Measurements from ENCODE around the gene SLC22A3.
"Not testable (repeated sequence)": the region's sequence is repeated elsewhere in the genome, so short reads cannot be mapped to it uniquely, and the experiment has no call there.

The SLC22A3 gene

DNA sequence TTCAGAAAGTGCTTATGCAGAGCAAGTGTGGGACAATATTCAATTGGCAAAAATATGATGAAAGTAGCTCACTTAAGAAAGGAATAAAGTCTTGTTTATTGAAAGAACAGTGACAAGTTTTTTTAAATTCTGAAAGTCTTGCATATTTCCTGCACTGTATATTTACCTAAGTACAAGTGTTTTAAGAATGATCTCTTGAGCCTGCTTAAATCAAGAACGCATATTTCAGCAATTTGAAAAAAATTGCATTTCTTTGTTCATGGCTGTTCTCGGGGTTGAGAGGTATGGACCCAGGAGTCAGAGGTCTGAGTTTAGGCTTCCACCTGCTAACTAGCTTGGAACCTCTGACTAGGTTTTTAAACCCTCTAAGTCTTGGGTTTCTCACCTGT is 27.4 kb downstream of the SLC22A3 start:
- DNase-seq: no peak

DNA sequence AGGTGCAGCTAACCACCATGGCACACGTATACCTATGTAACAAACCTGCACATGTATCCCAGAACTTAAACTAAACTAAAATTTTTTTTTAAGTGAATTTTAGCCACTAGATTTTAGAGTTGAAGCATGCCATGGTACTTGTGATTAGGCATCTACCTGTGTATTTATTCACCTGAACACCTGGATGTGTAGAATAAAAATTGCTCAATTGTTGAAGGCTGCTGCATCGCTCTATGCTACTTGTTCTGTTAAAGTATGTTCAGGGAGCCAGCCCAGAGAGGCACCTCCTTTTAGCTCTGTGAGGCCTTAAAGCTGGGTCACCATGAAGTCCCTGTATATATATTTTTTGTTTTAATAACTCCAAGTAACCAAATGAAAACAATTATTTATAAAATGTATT is 28.3 kb downstream of the SLC22A3 start:
- DNase-seq: no peak

DNA sequence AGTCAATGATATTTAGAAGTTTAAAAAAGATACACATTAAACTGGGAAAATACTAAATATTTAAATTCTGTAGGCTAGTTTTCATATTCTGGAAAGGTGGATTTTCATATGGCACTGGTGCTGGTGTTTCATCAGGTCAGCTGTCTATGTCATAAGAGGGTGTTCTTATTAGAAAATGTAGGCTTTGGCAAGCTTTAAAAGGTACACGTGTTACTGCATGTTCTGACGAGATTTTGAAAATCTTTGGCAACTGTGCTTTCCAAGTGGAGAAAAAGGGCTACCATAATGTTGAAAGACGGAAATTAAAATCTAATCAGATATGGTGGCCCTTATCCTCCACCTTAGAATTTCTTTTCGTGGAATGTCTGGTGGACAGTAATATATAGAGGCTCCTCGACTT is 30.0 kb downstream of the SLC22A3 start:
- DNase-seq: no peak

DNA sequence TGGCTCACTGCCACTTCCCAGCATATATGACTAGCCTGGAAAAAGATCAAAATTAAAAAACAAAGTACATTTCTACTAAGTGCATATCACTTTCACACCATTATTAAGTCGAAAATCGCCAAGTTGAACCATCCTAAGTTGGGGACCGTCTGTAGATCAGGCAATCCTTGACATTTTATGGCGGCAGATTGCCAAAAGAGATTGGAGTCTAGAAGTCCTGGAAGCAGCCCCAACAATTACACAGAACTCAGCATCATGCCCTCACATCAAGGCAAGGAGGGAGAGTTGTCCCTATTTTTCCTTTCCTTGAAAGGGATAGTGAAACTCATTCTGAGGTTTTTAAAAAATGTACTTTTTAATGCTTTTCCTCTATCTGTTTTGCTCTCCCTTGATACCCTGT is 30.7 kb downstream of the SLC22A3 start:
- no peak for DNase-seq

DNA sequence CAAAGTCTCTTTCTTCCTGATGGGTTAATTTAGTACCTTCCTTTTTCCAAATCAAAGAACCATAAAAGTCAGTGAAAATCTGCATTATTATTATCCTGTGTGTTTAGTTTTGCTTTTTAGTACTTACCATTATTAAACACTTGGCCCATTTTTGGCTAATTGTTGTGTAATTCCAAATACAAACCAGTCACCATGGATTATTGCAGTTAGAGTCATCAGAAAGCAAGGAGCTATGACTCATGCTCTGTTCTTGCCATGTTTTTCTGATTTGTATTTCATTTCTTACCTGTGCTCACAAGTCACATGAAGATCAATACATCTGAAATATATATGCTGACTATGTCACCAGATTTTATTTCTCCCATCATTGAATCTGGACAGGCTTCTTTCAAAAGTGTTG is 31.3 kb downstream of the SLC22A3 start:
- DNase-seq: no peak

DNA sequence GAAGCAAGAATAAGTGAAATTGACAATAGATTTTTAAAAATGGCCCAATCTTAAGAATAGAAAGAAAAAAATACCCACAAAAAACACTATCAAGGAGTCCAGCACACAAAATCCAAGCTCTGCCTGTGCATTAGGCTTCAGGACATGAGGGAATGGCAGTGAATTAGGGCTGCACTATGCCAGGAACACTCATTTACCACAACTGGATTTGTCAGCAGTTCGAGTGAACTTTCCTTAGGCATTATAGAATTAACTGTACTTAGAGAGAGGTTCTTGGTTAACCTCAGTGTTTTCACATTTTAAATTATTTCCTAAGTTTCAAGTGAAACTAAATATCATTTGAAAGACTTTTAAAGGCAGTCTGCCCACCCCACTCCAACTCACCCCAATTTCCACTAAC is 34.8 kb downstream of the SLC22A3 start:
- DNase-seq: no peak

DNA sequence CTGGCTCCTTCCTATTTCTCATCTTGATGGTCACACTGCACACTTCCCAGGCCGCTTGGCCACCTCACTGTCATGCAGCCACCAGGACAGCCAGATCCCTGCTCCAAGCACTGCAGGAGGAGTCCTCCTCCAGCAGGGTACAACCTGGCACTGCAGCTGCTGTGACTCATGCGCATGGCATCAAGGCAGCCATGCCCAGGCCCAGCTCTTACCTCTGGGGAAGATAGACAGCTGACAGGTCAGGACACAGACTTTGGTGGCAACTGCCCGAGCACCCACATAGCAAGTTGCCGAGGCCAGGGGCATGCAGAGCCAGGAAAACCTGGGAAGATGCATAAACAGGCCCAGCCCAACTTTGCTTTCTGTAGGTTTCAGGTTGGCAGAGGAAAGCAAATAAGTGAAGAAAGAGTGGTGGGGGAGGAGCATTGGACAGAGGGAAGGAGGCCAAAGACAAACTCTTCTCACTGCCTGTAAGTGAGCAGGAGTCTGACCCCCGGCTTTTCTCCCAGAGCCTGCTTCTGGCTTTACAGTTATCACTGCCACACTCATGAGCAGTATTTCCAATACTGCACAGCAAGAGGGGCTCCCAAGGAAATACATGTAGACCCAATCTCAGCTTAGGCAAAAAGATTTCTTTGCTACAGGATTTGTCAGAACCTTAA is 38.8 kb downstream of the SLC22A3 start:
- DNase-seq: no peak

DNA sequence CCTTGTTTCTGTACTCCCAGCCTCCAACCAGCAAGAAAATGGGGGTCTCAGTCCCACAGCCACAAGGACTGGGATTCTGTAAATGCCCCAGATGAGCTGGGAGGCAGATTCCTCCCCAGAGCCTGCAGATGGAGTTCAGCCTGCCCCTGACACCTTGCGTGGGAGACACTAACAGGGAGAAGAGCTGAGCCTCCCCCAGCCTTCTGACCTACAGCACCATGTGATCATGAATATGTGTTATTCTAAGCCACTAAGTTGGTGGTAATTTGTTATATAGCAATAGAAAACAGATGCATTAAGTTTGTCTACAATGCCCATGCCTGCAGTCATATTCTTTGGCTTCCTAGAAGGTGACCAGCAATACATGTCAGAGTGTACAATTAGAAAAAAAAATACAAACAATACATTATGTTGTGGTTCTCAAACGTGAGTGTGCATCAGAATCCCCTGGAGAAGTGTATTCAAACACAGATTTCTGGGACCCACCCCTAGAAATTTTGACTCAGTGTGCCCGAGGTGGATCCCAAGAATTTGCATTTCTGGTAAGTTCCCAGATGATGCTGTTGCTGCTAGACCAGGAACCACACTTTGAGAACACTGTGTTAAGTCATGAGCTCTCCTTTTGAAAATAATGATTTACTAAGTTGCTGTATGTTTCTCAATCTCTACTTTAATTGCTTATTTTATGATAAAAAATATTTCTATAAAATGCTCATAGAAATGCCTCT is 39.9 kb downstream of the SLC22A3 start:
- DNase-seq: no peak

DNA sequence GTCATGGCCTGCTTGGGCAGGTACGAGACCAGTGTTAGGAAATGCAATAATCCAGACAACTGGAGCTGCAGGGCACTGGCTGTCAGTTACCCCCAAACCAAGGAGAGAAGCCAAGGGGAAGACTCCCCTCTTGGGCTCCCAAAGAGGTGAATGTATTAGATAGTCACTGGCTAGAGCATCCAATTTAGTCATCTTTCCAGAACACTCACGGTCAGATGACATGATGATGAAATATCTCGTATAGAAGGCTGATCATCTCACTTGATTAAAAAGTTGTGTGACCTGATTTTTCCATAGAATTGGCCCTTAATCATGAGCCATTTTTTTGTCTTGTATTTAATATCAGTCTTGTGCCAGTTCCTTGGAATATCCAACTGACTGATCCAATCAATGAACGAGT is 40.7 kb downstream of the SLC22A3 start:
- no peak for DNase-seq

DNA sequence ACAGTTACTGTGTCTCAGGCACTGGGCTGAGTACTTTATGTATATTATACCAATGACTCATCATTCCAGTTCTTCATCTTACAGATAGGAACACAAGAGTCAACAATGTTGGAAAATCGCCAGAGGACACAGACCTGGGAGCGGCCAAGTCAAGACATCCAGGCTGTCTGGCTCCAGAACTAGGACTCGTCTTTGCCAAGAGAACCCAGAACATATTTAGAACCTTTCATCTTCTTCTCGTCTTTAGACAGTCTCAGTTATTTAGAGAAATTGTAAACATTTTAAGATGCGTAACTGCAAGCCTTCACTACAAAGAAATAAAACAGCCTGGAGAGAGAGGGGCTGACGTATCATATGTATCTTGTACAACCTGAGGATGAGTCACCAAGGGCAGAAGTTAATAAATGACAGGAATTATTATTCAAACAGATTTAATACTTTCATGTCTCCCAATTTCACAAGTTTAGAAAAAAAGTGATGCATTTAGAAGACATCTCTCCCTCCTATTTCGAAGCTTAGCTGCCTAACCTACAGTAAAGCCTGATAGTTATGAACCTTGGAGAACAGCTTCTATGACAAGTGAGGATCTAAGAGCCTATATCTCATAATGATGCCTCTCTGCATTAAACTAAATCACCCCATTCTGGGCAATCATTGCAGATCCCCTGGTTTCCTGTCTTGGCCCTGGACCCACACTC is 43.4 kb downstream of the SLC22A3 start:
- no peak for DNase-seq

DNA sequence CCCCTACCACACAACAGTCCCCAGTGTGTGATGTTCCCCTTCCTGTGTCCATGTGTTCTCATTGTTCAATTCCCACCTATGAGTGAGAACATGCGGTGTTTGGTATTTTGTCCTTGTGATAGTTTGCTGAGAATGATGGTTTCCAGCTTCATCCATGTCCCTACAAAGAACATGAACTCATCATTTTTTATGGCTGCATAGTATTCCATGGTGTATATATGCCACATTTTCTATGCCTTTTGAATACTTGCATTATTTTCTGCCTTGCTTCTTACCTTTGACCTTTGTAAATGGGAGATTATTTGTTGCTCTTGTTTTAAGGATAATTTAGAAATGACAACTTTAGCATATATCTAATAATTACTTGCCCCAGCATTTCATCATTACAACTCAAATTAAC is 45.3 kb downstream of the SLC22A3 start:
- DNase-seq: not testable (repeated sequence)

DNA sequence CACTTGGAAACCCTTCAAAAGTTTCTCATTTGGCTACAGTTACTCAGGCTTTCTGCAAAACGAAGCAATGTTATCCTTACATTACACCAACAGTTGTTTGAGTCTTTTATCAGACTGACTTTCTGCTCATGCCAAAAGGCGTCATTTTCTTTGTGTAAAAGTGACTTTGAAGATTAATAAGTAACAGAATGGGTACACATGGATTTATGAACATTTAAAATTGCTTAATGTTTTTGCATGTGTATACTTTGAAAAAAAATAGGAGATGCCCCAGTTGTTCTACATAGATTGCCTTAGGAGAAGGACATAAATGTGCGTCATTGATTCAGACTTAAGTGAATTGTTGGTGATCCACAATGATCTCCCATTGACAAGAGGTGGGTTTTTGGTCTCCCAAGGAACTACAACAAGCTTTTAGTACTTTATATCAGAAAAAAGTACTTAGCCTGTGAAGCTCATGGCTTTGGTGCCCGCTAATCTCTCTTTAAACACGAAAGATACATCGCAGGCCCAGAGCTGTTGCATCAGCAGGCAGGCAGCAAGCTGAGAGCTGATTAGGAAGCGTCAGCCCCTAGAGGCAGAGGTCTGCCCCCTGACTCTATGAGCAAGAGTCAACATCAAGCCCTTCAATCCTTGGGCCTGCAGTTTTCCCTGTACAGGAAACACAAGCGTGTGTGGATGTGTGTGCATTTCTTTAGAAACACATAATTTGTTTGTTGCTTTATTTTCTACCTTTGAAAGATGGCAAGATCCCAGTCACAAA is 45.9 kb downstream of the SLC22A3 start:
- DNase-seq: no peak

DNA sequence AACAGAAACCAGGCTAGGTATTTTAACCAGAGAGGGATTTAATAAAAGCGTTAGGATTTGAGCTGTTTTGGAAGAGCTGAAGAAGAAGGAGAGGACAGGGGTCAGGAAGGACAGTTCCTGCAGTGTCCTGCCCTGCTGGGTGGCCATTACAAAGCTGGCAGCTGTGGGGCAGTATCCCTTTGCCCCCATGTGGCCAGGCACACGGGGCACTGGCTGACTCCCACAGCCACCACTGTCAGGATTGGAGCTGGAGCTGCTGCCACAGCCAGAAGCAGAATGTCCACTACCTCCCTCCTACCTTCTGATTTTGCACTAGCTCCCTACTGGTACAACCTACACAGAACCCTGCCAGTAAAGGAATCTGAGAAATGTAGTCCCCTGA is 46.5 kb downstream of the SLC22A3 start:
- DNase-seq: no peak

DNA sequence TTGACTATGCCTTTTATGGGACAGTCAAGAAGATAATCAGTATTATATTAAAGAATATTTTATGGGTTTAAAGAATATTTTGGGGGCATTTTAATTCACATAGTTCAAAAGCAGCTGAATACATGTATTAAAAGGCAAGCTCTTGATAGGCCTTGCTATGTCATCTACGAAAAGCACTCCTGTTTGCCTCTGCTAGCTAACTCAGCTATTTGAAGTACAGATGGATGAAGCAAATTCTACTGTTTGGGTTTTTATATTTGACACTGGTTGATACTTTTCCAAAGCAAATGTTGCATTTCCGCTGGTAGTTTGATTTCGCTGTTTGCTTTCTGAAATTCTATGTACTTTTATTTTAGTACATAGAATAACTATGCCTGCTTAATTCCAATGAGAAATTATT is 47.0 kb downstream of the SLC22A3 start:
- no peak for DNase-seq

DNA sequence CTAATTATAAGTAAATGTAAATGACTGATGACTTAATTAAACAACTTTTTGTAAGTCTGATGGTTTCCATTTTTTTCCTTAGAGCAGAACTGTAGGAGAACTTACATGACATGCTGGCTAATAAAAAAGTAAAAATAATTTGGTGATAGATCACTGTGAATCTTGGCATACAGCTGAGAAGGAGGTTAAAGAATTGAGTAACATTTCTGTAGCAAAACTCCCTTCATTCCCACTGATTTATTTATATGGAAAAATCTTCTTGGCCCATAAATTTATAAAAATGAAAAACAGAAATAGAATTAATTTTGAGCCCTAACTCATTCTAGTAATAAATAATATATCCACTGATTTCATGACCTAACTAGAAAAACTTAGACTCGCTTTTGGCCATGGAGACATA is 48.1 kb downstream of the SLC22A3 start:
- DNase-seq: no peak

DNA sequence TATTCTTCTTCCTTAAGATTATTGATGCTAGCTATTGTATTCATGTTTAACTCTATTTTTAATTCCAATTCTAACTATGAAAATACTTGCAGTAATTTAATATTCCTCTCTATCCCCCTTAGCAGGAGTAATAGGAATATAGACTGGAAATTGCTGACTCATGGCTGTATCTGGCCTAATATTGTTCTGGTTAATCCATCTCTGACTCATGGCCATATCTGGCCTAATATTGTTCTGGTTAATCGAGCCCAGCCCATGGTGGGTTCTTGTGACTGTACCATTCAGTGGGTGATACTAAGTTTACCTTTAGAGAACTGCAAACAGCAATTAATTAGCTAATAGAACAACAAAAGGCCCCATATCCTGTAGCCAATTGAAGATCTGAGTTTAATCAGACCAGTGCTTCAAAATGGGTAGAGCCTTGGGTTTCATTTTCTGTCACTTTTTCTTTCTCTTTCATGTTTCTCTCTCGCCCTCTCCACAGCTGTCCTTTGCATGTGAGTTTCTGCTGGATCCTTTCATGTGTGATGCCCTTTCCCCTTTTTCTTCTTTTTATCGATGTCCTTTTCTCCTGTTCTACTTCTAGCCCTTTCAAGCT is 50.6 kb downstream of the SLC22A3 start:
- DNase-seq: no peak

DNA sequence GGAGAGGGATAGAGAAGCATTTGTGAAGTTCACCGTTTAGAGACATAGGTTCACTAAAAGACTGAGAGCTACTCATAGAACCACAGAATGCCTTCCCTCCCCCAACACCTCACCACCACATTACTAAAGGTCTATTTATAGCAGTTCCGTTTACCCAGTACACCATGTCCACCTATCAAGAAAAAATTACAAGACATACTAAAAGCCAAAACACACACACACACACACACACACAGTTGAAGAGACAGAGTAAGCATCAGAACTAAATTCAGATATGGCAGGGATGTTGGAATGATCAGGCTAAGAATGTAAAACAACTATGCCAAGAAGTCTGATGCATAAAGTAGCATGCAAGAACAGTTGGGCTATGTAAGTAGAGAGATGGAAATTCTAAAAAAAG is 52.3 kb downstream of the SLC22A3 start:
- DNase-seq: no peak

DNA sequence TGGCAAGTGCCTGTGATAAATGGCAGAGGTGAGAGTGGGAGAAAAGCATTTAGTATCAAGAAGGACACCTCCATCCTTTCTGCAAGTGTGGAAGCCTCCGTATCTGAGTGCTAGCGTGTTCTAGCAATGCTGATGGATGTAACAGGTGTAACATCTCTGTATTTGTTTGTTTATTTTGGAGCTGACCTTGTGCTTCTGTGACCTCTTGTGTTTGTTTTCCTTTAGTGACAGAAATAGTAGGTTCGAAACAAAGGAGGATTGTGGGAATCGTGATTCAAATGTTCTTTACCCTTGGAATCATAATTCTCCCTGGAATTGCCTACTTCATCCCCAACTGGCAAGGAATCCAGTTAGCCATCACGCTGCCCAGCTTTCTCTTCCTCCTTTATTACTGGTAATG is 60.4 kb downstream of the SLC22A3 start:
- DNase-seq: no peak

DNA sequence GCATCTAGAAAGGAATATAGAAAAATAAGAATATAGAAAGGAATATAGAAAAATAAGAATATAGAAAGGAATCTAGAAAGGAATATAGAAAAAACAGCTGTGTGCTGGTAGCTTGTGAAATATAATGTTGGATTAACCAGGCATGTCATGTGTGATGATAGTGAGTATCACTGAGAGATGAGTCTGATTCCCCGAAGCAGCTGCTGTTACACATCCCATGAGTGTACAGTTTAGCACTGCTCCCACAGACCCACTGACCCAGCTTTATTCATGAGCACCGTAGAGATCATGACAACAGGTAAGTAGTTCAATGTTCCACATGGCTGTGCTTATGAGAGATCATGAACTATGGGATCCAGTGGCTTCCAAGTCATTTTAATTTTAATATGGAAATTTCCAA is 64.8 kb downstream of the SLC22A3 start:
- no peak for DNase-seq

DNA sequence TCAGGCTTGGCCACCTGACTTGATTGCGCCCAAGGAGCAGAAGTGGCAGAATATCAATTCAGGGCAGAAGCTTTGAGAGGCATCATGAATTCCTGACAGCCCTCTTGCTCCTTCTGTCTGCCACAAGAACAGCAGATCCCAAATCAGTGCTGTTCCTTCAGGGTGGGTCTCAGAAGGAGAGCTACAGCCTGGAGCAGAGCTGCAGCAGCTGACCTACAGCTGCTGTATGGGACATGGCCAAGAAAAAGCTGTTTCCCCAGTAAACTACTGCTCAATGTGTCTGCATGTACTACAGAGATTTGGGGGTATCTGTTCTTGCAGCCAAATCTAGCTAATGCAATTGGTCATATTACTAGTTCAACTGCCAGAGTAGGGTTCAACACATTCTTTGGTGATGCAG is 69.0 kb downstream of the SLC22A3 start:
- DNase-seq: no peak

DNA sequence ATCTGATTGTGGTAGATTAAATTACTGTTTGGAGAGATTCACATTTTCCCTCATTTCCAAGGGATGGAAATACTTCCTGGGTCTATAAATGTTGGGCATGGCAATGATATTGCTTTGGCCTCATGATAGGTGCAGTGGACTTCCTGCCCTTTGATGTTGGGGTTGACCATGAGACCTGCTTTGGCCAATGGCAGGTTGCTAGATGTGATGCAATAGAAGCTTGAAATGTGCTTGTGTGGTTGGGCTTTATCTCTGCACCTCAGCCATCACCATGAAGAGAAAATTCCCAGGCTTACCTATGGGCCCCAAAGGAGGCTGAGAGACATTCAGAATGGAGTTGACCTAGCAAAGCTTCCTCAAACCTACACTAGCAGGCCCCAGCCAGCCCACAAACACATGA is 69.4 kb downstream of the SLC22A3 start:
- DNase-seq: no peak

DNA sequence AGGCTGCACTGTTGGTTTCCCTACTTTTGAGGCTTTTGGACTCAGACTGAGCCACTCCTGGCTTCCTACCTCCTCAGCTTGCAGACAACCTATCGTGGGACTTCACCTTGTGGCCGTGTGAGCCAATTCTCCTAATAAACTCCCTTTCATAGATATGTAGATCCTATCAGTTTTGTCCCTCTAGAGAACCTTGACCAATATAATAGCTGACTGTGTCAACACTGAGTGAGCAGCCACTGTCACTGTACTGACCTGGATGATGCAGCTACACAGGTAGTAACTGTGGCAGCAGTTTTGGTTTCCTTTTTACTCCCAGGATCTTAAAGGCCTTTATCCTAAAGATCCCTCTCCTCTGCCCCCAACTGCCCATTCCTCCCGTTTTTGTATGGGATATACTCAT is 70.2 kb downstream of the SLC22A3 start:
- DNase-seq: no peak

DNA sequence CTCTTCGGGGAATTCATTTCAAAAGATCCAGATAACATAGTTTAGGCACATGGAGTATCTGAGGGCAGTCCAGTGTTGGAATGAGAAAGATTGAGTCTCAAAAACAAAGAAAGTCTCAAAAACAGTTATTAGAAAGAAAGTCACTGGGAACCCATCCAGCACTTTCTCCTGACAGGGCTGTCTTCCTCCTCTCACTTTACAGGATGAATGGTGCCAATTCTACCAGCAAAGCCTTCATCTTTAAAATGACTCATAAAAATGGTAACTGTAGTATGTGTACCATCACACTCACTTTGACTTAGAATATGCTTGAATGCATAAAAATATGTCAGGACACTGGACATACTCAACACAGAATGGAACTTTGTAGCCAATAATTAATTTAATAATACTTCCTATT is 71.3 kb downstream of the SLC22A3 start:
- no peak for DNase-seq
